A549 (cell line): ENCODE data around the gene KRT79.

Source experiments
- MAZ ChIP-seq: fragments of 150-350 bp; IDR thresholded peaks from 2 replicates; pipeline ENCODE4 v1.6.1; 2014; ENCODE audit warnings: antibody characterized with exemption, low read depth, low read length, borderline replicate concordance
- NPAS2 ChIP-seq: fragments of 250-450 bp; sonication (Bioruptor Pico); IDR thresholded peaks from 2 replicates; pipeline ENCODE4 v1.8.0; 2022; ENCODE audit warnings: mild to moderate bottlenecking, moderate library complexity, borderline replicate concordance

- no peak for TF ChIP-seq MAZ
- no peak for TF ChIP-seq NPAS2 (CRISPR knock-in tag)
Observed at GRCh38 chr12:52784909-52785308, 49.2 kb downstream of the KRT79 start.
